ENCODE data around the gene HLA-A.

DNA sequence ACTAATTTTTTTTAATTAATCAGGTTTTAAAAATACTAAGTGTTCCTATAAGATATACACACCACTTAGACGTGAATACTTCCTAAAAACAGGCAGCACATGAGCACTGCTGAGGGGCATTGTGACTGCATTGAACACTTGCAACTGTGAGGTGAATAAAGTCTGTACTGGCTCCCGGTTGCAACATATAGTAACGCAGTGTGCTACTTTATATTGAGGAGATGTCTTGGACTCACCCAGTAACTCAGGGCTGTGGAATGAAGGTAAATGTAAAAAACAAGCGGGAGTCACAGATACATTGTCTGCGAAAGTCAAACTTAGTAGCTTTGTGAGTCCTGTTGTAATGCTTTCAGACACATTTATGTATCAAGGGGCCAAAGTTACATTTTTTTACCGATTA is 17.0 kb upstream of the HLA-A start:
- TF ChIP-seq CTCF (IDR thresholded peaks at IDR 0.05), result no peak
- TF ChIP-seq POLR2A (IDR thresholded peaks at IDR 0.05), result no peak
- no peak for TF ChIP-seq POLR2AphosphoS5 (IDR thresholded peaks at IDR 0.05)

Data from sigmoid colon (tissue), 4 donors.